GM12864 (cell line): ENCODE results near the gene SLC35B1.

ENCODE experiments used
- DNase-seq: peaks from one replicate; pipeline ENCODE4 v3.0.0-alpha.2; 2011; ENCODE audit warnings: low read depth
- H3K4me3 ChIP-seq: 2 replicates; pipeline ENCODE4 v1.5.1; 2011; ENCODE audit warnings: mild to moderate bottlenecking, low read depth, low read length, control low read depth
- TF ChIP-seq, protein P1 (sequence below): IDR thresholded peaks from 2 replicates; pipeline ENCODE4 v1.5.1; 2011; ENCODE audit warnings: low read depth, mild to moderate bottlenecking, moderate library complexity, low read length, control low read depth, inconsistent platforms; ENCODE audit errors: missing control alignments

Gene SLC35B1

DNA sequence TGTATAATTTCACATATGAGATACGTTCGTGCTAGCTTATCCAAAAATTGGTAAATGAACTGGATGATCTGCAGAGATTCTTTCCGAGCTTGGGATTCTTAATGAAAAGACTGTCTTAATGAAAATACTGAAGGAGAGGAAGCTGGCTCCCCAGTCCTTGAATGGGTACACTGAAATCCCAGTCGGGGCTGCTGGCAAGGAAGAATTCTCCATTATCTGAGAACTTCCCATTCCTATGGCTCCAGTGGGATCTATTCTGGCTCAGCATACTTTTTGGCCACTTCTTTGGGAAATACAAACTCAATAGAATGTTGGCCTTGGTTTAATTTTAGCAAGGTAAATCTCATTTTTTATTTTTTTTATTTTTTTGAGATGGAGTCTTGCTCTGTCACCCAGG, 23.7 kb upstream of the SLC35B1 start:
- H3K4me3 ChIP-seq: no peak overlapping the region
- TF ChIP-seq, protein P1, sequence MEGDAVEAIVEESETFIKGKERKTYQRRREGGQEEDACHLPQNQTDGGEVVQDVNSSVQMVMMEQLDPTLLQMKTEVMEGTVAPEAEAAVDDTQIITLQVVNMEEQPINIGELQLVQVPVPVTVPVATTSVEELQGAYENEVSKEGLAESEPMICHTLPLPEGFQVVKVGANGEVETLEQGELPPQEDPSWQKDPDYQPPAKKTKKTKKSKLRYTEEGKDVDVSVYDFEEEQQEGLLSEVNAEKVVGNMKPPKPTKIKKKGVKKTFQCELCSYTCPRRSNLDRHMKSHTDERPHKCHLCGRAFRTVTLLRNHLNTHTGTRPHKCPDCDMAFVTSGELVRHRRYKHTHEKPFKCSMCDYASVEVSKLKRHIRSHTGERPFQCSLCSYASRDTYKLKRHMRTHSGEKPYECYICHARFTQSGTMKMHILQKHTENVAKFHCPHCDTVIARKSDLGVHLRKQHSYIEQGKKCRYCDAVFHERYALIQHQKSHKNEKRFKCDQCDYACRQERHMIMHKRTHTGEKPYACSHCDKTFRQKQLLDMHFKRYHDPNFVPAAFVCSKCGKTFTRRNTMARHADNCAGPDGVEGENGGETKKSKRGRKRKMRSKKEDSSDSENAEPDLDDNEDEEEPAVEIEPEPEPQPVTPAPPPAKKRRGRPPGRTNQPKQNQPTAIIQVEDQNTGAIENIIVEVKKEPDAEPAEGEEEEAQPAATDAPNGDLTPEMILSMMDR: no peak

DNA sequence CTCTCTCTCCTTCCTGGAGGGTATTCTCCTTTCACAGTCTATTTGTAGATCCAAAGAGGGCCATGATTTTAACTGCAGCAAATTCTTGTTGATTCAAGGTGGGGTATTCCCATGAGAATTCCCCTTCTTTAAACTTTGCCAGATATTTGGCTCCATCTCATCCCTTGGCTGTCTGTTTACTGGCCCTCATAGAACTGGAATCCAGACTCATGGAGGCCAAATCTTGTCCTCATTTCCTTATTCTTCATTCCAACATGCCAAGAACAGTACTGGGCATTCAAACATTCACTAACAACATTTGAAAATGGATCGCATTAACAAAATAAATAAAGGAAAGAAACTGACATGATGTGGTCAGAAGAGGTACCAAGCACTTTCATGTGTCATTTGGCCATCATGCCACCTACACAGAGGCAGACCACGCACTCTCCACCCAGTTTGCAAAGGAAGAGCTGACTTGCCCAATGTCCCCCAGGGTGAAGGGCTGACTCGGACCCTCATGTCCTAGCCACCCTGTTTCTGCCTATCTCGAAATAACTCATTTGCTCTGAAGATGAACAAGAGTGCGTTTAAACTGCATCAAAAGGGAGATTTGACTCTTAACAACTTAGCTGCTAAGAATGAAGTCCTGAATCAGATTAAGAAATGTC, 23.1 kb upstream of the SLC35B1 start:
- H3K4me3 ChIP-seq: no peak overlapping the region
- DNase-seq: no peak
- TF ChIP-seq, protein P1: no peak

More for the DNA sequence above, 23.7 kb upstream of the SLC35B1 start:
- no peak for DNase-seq

DNA sequence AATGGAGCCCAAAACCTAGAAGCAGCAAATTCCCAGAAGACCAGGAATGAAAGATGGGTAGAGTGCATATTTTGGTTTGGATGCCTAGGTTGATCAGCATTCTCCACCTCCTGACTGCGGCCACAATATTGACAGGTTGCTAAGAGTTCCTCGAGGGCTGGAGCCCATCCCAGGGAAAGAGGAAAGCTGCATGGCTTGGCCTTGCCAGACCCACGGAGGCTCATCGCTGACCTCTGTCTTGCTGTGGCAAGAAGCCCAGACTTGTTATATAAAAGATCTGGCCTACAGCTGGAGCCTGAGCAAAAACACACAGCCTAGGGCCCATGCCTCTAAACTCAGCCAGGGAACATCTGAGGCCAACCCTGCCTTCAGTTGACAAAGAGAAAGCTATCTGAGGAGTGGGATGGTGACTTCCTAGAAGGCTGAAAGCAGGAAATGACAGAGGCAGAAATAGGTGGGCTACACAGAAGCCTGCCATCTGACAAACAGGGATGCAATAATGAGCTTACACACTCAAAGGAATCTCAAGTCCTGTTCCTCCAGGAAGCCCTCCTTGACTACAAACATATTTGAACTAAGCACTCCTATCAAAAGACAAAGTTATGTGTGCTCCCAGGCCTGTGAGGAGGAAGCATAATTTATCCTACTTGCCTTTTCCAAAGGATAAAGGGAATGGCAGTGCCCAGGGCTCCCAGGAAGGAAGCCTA, 22.5 kb upstream of the SLC35B1 start:
- TF ChIP-seq, protein P1: no peak
- no peak overlapping the region for H3K4me3 ChIP-seq
- no peak for DNase-seq

DNA sequence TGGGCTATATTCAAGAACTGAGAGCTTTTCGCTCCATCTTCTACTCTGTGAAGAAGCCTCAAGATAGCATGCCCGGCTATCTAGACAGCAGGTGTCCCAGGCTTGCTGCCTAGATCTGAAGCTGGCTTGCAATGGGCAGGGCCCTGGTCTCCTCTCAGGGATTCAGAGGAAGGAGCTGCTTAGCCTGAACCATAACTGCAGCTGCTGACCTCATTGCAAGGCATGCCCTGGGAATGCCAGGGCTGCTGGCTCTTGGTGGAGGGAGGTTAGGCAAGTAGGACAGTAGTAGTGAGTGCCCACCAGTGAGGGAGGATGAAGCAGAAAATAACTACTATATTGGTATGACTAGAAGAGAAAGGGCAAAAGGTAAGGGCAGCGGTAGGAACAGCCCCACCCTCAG, 21.3 kb upstream of the SLC35B1 start:
- no peak overlapping the region for H3K4me3 ChIP-seq
- TF ChIP-seq, protein P1: no peak
- no peak for DNase-seq

DNA sequence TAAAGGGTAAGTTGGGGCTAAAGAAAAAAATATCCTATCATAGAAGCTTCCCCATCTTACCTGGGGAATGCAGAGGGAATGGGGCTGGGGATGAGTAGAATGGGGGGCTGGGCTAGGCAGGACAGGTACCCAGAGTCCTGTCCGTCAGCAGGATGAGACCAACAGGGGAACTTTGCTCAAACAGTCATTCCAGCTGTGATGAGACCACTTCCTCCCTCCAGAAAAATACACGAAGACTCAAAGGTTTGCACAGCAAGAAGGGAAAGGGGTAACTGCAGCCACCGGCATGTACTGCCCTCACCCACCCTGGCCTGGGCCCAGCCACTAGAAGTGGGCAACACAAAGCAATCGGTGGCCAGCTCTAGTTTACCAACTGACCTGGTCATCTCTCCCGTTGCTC, 20.7 kb upstream of the SLC35B1 start:
- TF ChIP-seq, protein P1: no peak
- no peak overlapping the region for H3K4me3 ChIP-seq
- DNase-seq: no peak

DNA sequence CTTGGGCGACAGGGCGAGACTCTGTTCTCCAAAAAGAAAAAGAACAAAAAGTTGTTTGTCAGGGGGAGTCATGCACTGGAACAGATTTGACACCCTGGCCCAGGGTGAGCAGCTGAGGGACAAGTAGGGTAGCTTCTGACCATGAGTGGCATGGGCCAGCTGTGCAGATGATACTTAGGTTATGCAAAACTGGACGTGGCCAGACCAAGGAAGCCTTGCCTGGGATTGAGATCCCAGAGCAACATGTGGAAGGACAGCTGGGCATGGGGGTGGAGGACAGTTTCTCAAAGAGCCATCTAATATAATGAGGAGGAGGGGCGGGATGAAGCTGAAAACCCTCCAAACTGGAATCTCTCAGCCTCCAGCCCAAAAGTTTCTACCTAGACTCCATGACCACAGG, 19.6 kb upstream of the SLC35B1 start:
- DNase-seq: no peak
- TF ChIP-seq, protein P1: no peak

More for the DNA sequence above, 19.6 kb upstream of the SLC35B1 start:
- no peak overlapping the region for H3K4me3 ChIP-seq
